IPS-18c (cell line): ENCODE results near the gene ST6GAL1.

Source experiments
- H3K4me3 ChIP-seq: 2 replicates; pipeline ENCODE4 v1.7.0; 2013; ENCODE audit warnings: low read depth, mild to moderate bottlenecking, low read length, moderate library complexity; ENCODE audit not compliant: insufficient read depth
- H3K9me3 ChIP-seq: one replicate; pipeline ENCODE4 v1.6.1; 2013; ENCODE audit warnings: mild to moderate bottlenecking, low read length, moderate library complexity; ENCODE audit not compliant: control insufficient read depth, insufficient read depth

The ST6GAL1 gene

GRCh38 chr3:187085021-187085666, 154.8 kb downstream of the ST6GAL1 start:
- H3K4me3 ChIP-seq = no peak overlapping the region

DNA sequence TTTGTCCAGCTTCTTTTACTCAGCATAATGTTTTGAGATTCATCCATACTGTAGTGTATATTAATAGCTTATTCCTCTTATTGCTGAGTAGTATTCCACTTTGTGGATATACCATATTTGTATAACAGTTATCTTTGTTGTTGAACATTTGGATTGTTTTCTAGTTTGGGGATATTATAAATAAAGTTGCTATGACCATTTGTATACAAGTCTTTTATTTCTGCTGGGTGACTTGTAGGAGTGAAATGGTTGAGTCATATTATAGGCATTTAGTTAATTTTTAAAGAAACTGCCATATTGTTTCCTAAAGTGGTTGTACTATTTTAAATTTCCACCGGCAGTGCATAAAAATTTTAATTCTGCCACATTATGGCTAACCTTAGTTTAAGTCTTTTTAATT, 155.6 kb downstream of the ST6GAL1 start:
- H3K9me3 ChIP-seq = no peaks in the 10 kb centered on the region
- H3K4me3 ChIP-seq = no peak overlapping the region

More at GRCh38 chr3:187085021-187085666, 154.8 kb downstream of the ST6GAL1 start:
- no peaks in the 10 kb centered on the region for H3K9me3 ChIP-seq

DNA sequence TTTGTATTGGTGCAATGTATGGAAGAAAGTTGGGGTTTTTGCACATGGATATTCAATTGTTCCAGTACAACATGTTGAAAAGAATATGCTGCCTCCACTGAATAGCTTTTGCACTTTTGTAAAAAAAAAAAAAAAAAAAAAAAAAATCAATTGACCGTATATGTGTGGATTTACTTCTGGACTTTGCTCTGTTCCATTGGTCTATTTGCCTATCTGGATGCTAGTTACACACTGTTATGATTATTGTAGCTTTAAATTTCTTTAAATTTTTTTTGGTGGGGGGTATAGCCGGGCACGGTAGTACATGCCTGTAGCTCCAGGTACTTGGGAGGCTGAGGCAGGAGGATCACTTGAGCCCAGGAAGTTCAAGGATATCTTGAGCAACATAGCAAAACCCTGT, 156.5 kb downstream of the ST6GAL1 start:
- Histone ChIP-seq H3K4me3 (no peak overlapping the region), H3K9me3 (no peaks in the 10 kb centered on the region)

- no peaks in the 10 kb centered on the region for H3K9me3 ChIP-seq
- H3K4me3 ChIP-seq = no peak overlapping the region
Measured at GRCh38 chr3:187088701-187089100, 158.4 kb downstream of the ST6GAL1 start.

- H3K4me3 ChIP-seq = no peak overlapping the region
- H3K9me3 ChIP-seq = no peaks in the 10 kb centered on the region
Measured at GRCh38 chr3:187093320-187093719, 163.0 kb downstream of the ST6GAL1 start.

DNA sequence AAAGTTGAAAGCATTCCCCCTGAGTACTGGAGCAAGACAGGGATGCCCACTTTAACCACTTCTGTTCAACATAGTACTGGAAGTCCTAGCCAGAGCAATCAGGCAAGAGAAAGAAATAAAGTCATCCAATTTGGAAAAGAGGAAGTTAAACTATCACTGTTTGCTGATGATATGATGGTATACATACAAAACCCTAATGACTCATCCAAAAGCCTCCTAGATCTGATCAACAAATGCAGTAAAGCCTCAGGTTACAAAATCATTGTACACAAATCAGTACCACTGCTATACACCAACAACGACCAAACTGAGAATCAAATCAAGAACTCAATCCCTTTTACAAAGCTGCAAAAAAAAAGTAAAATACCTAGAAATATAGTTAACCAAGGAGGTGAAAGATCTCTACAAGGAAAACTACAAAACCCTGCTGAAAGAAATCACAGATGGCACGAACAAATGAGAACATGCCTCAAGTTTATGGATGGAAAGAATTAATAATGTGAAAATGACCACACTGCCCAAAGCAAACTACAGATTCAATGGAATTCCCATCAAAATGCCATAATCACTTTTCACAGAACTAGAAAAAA, 168.7 kb downstream of the ST6GAL1 start:
- Histone ChIP-seq H3K4me3 (no peak overlapping the region), H3K9me3 (no peaks in the 10 kb centered on the region)

DNA sequence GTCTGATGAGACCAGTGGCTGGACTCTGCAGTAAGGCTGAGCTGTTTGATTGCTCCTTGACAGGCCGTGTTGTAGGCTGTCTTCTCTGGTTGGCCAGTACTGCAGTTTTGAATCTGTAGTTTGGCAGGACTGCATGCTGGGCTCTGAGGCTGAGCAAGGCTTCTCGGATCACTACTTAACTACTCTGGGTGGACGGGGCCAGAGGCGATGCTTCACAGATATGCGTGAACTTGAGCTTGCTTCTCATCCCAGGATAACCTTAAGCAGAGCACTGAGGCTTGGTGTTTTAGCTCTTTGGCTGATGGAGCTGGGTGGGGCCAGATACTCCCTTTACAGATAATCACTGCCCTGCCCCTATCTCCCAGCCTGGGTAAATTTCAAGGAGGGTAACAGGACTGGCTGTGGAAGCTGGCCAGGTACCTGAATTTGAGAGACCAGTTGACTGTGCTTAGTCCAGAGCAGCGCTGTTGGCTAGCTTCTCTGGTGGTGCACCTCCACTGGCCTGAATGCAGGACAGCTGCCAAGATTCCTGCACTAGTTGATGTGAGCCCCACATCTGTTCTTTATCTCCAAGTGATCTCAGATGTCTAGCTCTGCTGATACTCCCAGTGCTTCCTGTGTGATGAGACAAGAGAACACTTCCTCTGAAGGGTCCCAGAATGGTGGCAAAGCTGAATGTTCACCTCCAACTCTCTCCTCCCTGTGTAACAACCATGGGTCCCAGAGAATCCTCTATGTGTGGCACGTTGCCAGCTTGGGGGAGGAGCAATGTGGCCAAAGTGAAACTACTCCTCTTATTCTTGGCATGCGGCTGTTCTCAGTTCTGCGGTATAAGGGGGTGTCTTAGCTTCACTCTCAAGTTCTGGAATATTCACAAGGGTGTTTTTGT, 171.1 kb downstream of the ST6GAL1 start:
- no peak overlapping the region for H3K4me3 ChIP-seq

DNA sequence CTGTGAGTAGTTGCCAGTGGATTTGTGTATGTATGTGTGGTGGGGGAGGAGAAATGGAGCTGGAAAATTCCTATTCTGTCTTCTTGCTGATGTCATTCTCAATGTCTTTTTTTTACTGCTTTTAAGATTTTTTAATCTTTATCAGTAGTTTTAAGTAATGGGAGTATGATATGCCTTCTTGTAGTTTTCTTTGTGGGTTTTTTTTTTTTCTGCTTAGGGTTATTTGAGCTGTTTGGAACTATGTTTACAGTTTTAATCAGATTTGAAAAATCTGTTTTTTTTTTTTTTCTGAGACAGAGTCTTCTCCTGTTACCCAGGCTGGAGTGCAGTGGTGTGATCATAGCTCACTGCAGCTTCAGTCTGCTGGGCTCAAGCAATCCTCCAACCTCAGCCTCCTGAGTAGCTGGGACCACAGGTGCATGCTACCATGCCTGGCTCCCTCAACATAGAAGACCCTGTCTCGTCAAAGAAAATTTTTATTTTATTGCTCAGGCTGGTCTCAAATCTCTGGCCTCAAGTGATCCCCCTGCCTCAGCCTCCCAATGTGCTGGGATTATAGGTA, 171.8 kb downstream of the ST6GAL1 start:
- no peak overlapping the region for H3K4me3 ChIP-seq

More for the DNA sequence above, 171.1 kb downstream of the ST6GAL1 start:
- no peaks in the 10 kb centered on the region for H3K9me3 ChIP-seq

GRCh38 chr3:187103251-187103650, 172.9 kb downstream of the ST6GAL1 start:
- no peak overlapping the region for H3K4me3 ChIP-seq
- no peaks in the 10 kb centered on the region for H3K9me3 ChIP-seq

More for the DNA sequence above, 171.8 kb downstream of the ST6GAL1 start:
- H3K9me3 ChIP-seq = no peaks in the 10 kb centered on the region

GRCh38 chr3:187104342-187104741, 174.0 kb downstream of the ST6GAL1 start:
- Histone ChIP-seq H3K4me3 (no peak overlapping the region), H3K9me3 (no peaks in the 10 kb centered on the region)

DNA sequence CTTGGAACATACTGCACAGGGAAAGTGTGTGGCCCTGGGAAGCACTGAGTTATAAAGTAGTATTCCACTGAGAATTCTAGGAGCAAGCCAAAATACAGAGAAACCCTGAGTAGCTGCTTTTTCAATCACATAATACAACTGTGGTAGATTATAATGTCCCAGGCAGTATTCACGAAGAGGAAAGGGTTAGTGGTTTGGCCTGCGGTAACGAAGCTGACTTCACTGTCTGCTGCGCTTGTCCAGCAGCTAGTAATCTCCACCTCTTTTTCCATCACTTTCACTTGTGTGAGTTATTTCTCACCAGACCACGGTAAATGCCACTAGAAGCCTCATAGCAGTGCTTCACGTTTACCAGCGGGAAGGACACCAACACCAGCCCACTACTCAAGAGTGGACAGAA, 174.6 kb downstream of the ST6GAL1 start:
- Histone ChIP-seq H3K4me3 (no peak overlapping the region), H3K9me3 (no peaks in the 10 kb centered on the region)

DNA sequence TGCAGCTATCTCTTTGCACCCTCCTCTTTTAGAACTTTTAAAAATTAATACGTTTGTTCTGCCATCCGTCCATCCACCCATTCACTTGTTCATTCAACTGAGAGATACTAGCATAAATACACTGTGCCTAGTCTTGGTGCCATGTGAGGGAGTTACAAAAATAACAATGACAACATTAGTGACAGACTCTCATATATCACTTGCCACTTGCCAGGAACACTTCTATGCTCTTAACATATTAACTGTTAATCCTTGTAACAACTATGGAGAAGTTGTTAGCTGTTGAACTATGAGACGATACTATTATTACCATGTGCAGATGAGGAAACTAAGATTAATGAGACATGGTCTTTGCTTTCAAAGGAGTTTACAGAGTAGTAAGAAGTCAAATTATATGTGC, 175.4 kb downstream of the ST6GAL1 start:
- Histone ChIP-seq H3K9me3 (no peaks in the 10 kb centered on the region), H3K4me3 (no peak overlapping the region)

GRCh38 chr3:187107989-187108388, 177.7 kb downstream of the ST6GAL1 start:
- Histone ChIP-seq H3K4me3 (no peak overlapping the region), H3K9me3 (no peaks in the 10 kb centered on the region)

- H3K9me3 ChIP-seq = no peaks in the 10 kb centered on the region
- no peak overlapping the region for H3K4me3 ChIP-seq
Measured at GRCh38 chr3:187110156-187110555, 179.8 kb downstream of the ST6GAL1 start.

- Histone ChIP-seq H3K4me3 (no peak overlapping the region), H3K9me3 (no peaks in the 10 kb centered on the region)
Measured at GRCh38 chr3:187112934-187113793, 182.8 kb downstream of the ST6GAL1 start.

DNA sequence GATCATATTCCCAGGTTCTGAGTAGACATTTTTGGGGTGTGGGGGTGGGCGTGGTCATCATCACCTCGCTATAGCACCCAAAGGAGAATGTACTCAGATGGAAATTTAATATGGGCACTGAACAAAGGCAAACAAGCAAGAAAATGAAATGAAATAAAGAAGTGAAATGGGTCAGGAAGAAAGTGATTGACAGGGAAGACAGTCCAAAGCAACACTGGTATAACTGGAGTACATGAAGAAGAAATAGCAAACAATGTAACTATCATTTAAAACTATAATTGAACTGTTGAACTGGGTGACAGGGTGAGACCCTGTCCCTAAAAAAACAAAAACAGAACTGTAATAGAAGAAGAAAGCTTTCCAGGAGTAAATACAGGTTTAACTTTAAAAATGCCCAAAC, 184.2 kb downstream of the ST6GAL1 start:
- H3K9me3 ChIP-seq = no peaks in the 10 kb centered on the region
- no peak overlapping the region for H3K4me3 ChIP-seq

- H3K4me3 ChIP-seq = no peak overlapping the region
- no peaks in the 10 kb centered on the region for H3K9me3 ChIP-seq
Measured at GRCh38 chr3:187120326-187120725, 190.0 kb downstream of the ST6GAL1 start.
